GM12872 (cell line): Measurements from ENCODE around the gene FANCB.

Experiments used
- CTCF ChIP-seq: IDR thresholded peaks from 3 replicates; pipeline ENCODE4 v1.5.1; 2011; ENCODE audit warnings: low read depth, mild to moderate bottlenecking, low read length, moderate library complexity; ENCODE audit not compliant: insufficient read depth

FANCB gene

GRCh38 chrX:14903891-14904290 lies 31.0 kb upstream of the FANCB start:
- TF ChIP-seq CTCF = no peak

GRCh38 chrX:14902537-14902936 lies 29.7 kb upstream of the FANCB start:
- no peak for TF ChIP-seq CTCF

- TF ChIP-seq CTCF = no peak
Observed at GRCh38 chrX:14899607-14900006, 26.7 kb upstream of the FANCB start.

GRCh38 chrX:14897042-14897441 lies 24.2 kb upstream of the FANCB start:
- no peak for TF ChIP-seq CTCF

GRCh38 chrX:14896273-14896672 lies 23.4 kb upstream of the FANCB start:
- TF ChIP-seq CTCF = no peak

- no peak for TF ChIP-seq CTCF
Observed at GRCh38 chrX:14886252-14886651, 13.4 kb upstream of the FANCB start.

- no peak for TF ChIP-seq CTCF
Observed at GRCh38 chrX:14884714-14885113, 11.8 kb upstream of the FANCB start.

- no peak for TF ChIP-seq CTCF
Observed at GRCh38 chrX:14883826-14884225, 11.0 kb upstream of the FANCB start.
